H1 (cell line): ENCODE data around the gene DNAL1. TPM values are rescaled to one million over a fixed set of nuclear protein-coding genes. Genes with fewer than 3 reads are reported as not detected.

Experiments used
- CTCF ChIA-PET: fragments of 300-600 bp; sonication (Branson Sonifier 250); formaldehyde crosslinking; loops from one replicate; lab custom pipeline; 2021; ENCODE audit not compliant: partially characterized antibody; lab: Charles Lee
- POLR2A ChIA-PET: fragments of 300-600 bp; sonication (Branson Sonifier 250); formaldehyde crosslinking; loops from one replicate; lab custom pipeline; 2021; ENCODE audit warnings: inconsistent platforms; ENCODE audit not compliant: partially characterized antibody; lab: Charles Lee
- DNase-seq, 2 experiments: peaks; one replicate each; pipeline versions ENCODE4 v3.0.0 to v3.0.0-alpha.2; 2010 to 2022; ENCODE audit warnings: low spot score in 2 of 2, low read depth in 1 of 2, mixed read lengths in 1 of 2
- FAIRE-seq: peaks from 2 replicates; lab custom pipeline; 2011; peaks lifted over from hg19 to GRCh38; lab: Jason Lieb, UNC
- H2AFZ ChIP-seq: 2 replicates; pipeline ENCODE4 v1.8.1; 2012; ENCODE audit warnings: low read length, inconsistent platforms
- H2AK5ac ChIP-seq: 2 replicates; pipeline ENCODE4 v1.6.1; 2013; ENCODE audit warnings: low read depth, low read length
- H2BK120ac ChIP-seq: replicated peaks from 2 replicates; pipeline ENCODE3; 2013; ENCODE audit warnings: low read depth, low read length, inconsistent platforms
- H2BK12ac ChIP-seq: 2 replicates; pipeline ENCODE4 v1.6.1; 2013; ENCODE audit warnings: low read depth, low read length
- H2BK15ac ChIP-seq: 2 replicates; pipeline ENCODE4 v1.6.1; 2013; ENCODE audit warnings: low read length
- H2BK20ac ChIP-seq: 2 replicates; pipeline ENCODE4 v1.6.1; 2013; ENCODE audit warnings: low read length
- H2BK5ac ChIP-seq: 2 replicates; pipeline ENCODE4 v1.6.1; 2013; ENCODE audit warnings: low read depth, low read length
- H3K14ac ChIP-seq: 2 replicates; pipeline ENCODE4 v1.6.1; 2013; ENCODE audit warnings: inconsistent platforms; ENCODE audit not compliant: insufficient read length
- H3K18ac ChIP-seq: 2 replicates; pipeline ENCODE4 v1.6.1; 2013; ENCODE audit warnings: low read length; ENCODE audit errors: extremely low read depth
- H3K23ac ChIP-seq: 2 replicates; pipeline ENCODE4 v1.6.1; 2013; ENCODE audit warnings: inconsistent platforms; ENCODE audit not compliant: insufficient read length
- H3K23me2 ChIP-seq: 2 replicates; pipeline ENCODE4 v1.6.1; 2013; ENCODE audit warnings: low read depth, low read length
- H3K27ac ChIP-seq: 2 replicates; pipeline ENCODE4 v1.6.1; 2011; ENCODE audit warnings: low read depth, low read length, inconsistent platforms
- H3K27me3 ChIP-seq, 4 experiments: replicated peaks in 1 of 4; 1 replicate in 1 of 4; 2 replicates in 3 of 4; pipeline versions ENCODE4 v1.6.1 to v1.8.1; 2011 to 2013; ENCODE audit warnings: low read length in 3 of 4, mild to moderate bottlenecking in 3 of 4, inconsistent platforms in 2 of 4, mixed read lengths in 2 of 4, moderate library complexity in 1 of 4; ENCODE audit not compliant: control insufficient read depth in 3 of 4, insufficient read depth in 3 of 4; ENCODE audit errors: extremely low read depth in 1 of 4
- H3K36me3 ChIP-seq, 4 experiments: 2 replicates each; pipeline versions ENCODE4 v1.6.1 to v1.8.1; 2011 to 2013; ENCODE audit warnings: mild to moderate bottlenecking in 4 of 4, low read length in 3 of 4, moderate library complexity in 2 of 4, control low read depth in 1 of 4, inconsistent platforms in 1 of 4; ENCODE audit not compliant: insufficient read depth in 4 of 4, control insufficient read depth in 2 of 4
- H3K4ac ChIP-seq: replicated peaks from 2 replicates; pipeline ENCODE3; 2013; ENCODE audit warnings: low read length, low read depth, mixed read lengths, inconsistent platforms; ENCODE audit not compliant: insufficient read length
- H3K4me1 ChIP-seq, 4 experiments: replicated peaks in 1 of 4; 1 replicate in 1 of 4; 2 replicates in 3 of 4; pipeline versions ENCODE4 v1.6.1 to v1.8.1; 2011 to 2013; ENCODE audit warnings: low read length in 3 of 4, inconsistent platforms in 2 of 4, mixed read lengths in 1 of 4; ENCODE audit not compliant: insufficient read depth in 4 of 4, control insufficient read depth in 3 of 4
- H3K4me2 ChIP-seq, 2 experiments: 2 replicates each; pipeline versions ENCODE4 v1.6.1 to v1.8.1; 2011 to 2013; ENCODE audit warnings: low read depth in 2 of 2, low read length in 2 of 2, control low read depth in 1 of 2, inconsistent platforms in 1 of 2, mild to moderate bottlenecking in 1 of 2; ENCODE audit not compliant: insufficient read depth in 1 of 2
- H3K4me3 ChIP-seq, 4 experiments: fragments of 200-600, 300-600 bp in 1 of 4; sonication (generic), shearing (Covaris generic), sonication (Bioruptor Twin) in 1 of 4; 2 replicates each; pipeline versions ENCODE4 v1.5.1 to v1.8.1; 2011 to 2016; ENCODE audit warnings: low read length in 4 of 4, low read depth in 3 of 4, control low read depth in 2 of 4, inconsistent platforms in 2 of 4, mild to moderate bottlenecking in 2 of 4, mixed read lengths in 1 of 4, moderate library complexity in 1 of 4; ENCODE audit not compliant: insufficient read depth in 2 of 4; ENCODE audit errors: extremely low read depth in 1 of 4
- H3K56ac ChIP-seq: replicated peaks from 2 replicates; pipeline ENCODE3; 2013; ENCODE audit warnings: low read depth, mild to moderate bottlenecking, mixed read lengths, low read length, inconsistent platforms; ENCODE audit not compliant: insufficient read length
- H3K79me1 ChIP-seq: 2 replicates; pipeline ENCODE4 v1.6.1; 2013; ENCODE audit warnings: low read depth, low read length, control low read depth
- H3K79me2 ChIP-seq, 2 experiments: 2 replicates each; pipeline versions ENCODE4 v1.6.1 to v1.8.1; 2012 to 2013; ENCODE audit warnings: low read length in 2 of 2, mild to moderate bottlenecking in 2 of 2, inconsistent platforms in 1 of 2; ENCODE audit not compliant: insufficient read depth in 2 of 2, control insufficient read depth in 1 of 2
- H3K9ac ChIP-seq, 4 experiments: replicated peaks in 1 of 4; 1 replicate in 1 of 4; 2 replicates in 3 of 4; pipeline versions ENCODE4 v1.6.1 to v1.8.1; 2011 to 2013; ENCODE audit warnings: low read depth in 3 of 4, low read length in 3 of 4, control low read depth in 2 of 4, mild to moderate bottlenecking in 2 of 4, moderate library complexity in 2 of 4, inconsistent platforms in 1 of 4; ENCODE audit errors: extremely low read depth in 1 of 4
- H3K9me3 ChIP-seq, 2 experiments: 2 replicates each; pipeline versions ENCODE4 v1.6.1 to v1.8.1; 2012 to 2013; ENCODE audit warnings: mild to moderate bottlenecking in 2 of 2, moderate library complexity in 2 of 2, control low read depth in 1 of 2, inconsistent platforms in 1 of 2, low read depth in 1 of 2, low read length in 1 of 2, mixed read lengths in 1 of 2; ENCODE audit not compliant: insufficient read depth in 2 of 2
- H4K20me1 ChIP-seq, 2 experiments: replicated peaks in 1 of 2; 2 replicates each; pipeline versions ENCODE3 to v1.8.1; 2011 to 2013; ENCODE audit warnings: inconsistent platforms in 2 of 2, low read length in 2 of 2, mild to moderate bottlenecking in 1 of 2; ENCODE audit not compliant: insufficient read depth in 2 of 2, control insufficient read depth in 1 of 2
- H4K5ac ChIP-seq: 2 replicates; pipeline ENCODE4 v1.6.1; 2013; ENCODE audit warnings: low read length, low read depth, mixed read lengths, inconsistent platforms; ENCODE audit not compliant: insufficient read length
- H4K8ac ChIP-seq: 2 replicates; pipeline ENCODE4 v1.8.0; 2013; ENCODE audit warnings: mild to moderate bottlenecking, moderate library complexity, low read length, inconsistent platforms; ENCODE audit not compliant: insufficient read depth; ENCODE audit errors: extremely low read depth
- H4K91ac ChIP-seq: replicated peaks from 2 replicates; pipeline ENCODE3; 2013; ENCODE audit warnings: low read length, mixed read lengths, inconsistent platforms; ENCODE audit not compliant: insufficient read length
- EGR1 ChIP-seq: IDR thresholded peaks from 2 replicates; pipeline ENCODE4 v1.6.1; 2011; ENCODE audit warnings: low read depth, low read length, borderline replicate concordance
- EP300 ChIP-seq, 2 experiments: IDR thresholded peaks; 1 replicate in 1 of 2; 2 replicates in 1 of 2; pipeline ENCODE4 v1.6.1; 2011 to 2012; ENCODE audit warnings: low read depth in 2 of 2, low read length in 2 of 2, mild to moderate bottlenecking in 2 of 2, borderline replicate concordance in 1 of 2, inconsistent platforms in 1 of 2, moderate library complexity in 1 of 2
- GABPA ChIP-seq: IDR thresholded peaks from 2 replicates; pipeline ENCODE4 v1.6.1; 2011; ENCODE audit warnings: mild to moderate bottlenecking, low read length, moderate library complexity, borderline replicate concordance; ENCODE audit not compliant: insufficient read depth
- GTF2F1 ChIP-seq: IDR thresholded peaks from 2 replicates; pipeline ENCODE4 v1.6.1; 2012; ENCODE audit warnings: low read depth, low read length, improper control_type of control experiment, borderline replicate concordance
- KDM1A ChIP-seq: fragments of 200-600, 300-600 bp; sonication (generic); IDR thresholded peaks from 2 replicates; pipeline ENCODE4 v1.7.1; 2016; ENCODE audit warnings: mild to moderate bottlenecking, low read length, borderline replicate concordance
- NRF1 ChIP-seq: IDR thresholded peaks from 2 replicates; pipeline ENCODE4 v1.6.1; 2011; ENCODE audit warnings: mild to moderate bottlenecking, low read depth, low read length, improper control_type of control experiment
- POLR2A ChIP-seq, 2 experiments: IDR thresholded peaks; 1 replicate in 1 of 2; 2 replicates in 1 of 2; pipeline ENCODE4 v1.6.1; 2011; ENCODE audit warnings: low read depth in 2 of 2, low read length in 2 of 2, mild to moderate bottlenecking in 2 of 2; ENCODE audit errors: control extremely low read depth in 1 of 2
- SP1 ChIP-seq: IDR thresholded peaks from 2 replicates; pipeline ENCODE4 v1.6.1; 2011; ENCODE audit warnings: low read depth, low read length
- SP2 ChIP-seq: IDR thresholded peaks from 2 replicates; pipeline ENCODE4 v1.6.1; 2012; ENCODE audit warnings: mild to moderate bottlenecking, low read length, inconsistent platforms
- TAF1 ChIP-seq: IDR thresholded peaks from 2 replicates; pipeline ENCODE4 v1.6.1; 2011; ENCODE audit warnings: mild to moderate bottlenecking, low read depth, low read length
- TEAD4 ChIP-seq: IDR thresholded peaks from 2 replicates; pipeline ENCODE4 v1.6.1; 2012; ENCODE audit warnings: low read depth, low read length, inconsistent platforms, mixed read lengths
- USF2 ChIP-seq: IDR thresholded peaks from 2 replicates; pipeline ENCODE4 v1.6.1; 2011; ENCODE audit warnings: low read length, improper control_type of control experiment
- YY1 ChIP-seq: IDR thresholded peaks from 2 replicates; pipeline ENCODE4 v1.6.1; 2011; ENCODE audit warnings: low read depth, mild to moderate bottlenecking, low read length
- WGBS, 2 experiments: shearing (Covaris generic) in 1 of 2; methylation state at CpG; one replicate each; pipeline versions ENCODE4 v1.1.6 to v1.1.7; 2013 to 2015; ENCODE audit warnings: low lambda C conversion rate in 2 of 2, mixed read lengths in 2 of 2, inconsistent platforms in 1 of 2, low coverage in 1 of 2, missing lambda C conversion rate in 1 of 2; ENCODE audit not compliant: insufficient replicate concordance in 2 of 2, insufficient coverage in 1 of 2, insufficient read length in 1 of 2; ENCODE audit errors: extremely low coverage in 1 of 2, missing lambda C conversion rate in 1 of 2; 5-methylcytosine and 5-hydroxymethylcytosine counted together
- polyA plus RNA-seq, 7 experiments: library from polyadenylated mRNA; depleted of rRNA in 3 of 7; stranded (reverse) in 5 of 7; unstranded in 2 of 7; fragments of >200 nt in 5 of 7; fragments of 200-250 nt in 2 of 7; gene quantifications; 1 replicate in 5 of 7; 2 replicates in 1 of 7; 4 replicates in 1 of 7; pipeline versions ENCODE4 v1.2.1 to v1.2.3, GENCODE V29; 2011 to 2013; ENCODE audit warnings: missing spikeins in 2 of 7, mixed read lengths in 2 of 7
- total RNA-seq: library from RNA; stranded (reverse); fragmentation: NEBNext Ultra II Directional; extraction: Animal tissue kit (Norgen Biotek cat#: 25700); gene quantifications from 2 replicates; pipeline ENCODE4 v1.2.1, GENCODE V29; 2021
- TF ChIP-seq, protein P1 (sequence below): IDR thresholded peaks from 2 replicates; pipeline ENCODE4 v1.6.1; 2011; ENCODE audit warnings: low read depth, mild to moderate bottlenecking, low read length; ENCODE audit not compliant: insufficient read depth

The DNAL1 gene
- total and polyA plus RNA-seq, 2 of the 8 experiments (the other 6 are each of a cell fraction or from before 2014, with no cell fraction given) = 2.8 to 16.8 TPM

DNA sequence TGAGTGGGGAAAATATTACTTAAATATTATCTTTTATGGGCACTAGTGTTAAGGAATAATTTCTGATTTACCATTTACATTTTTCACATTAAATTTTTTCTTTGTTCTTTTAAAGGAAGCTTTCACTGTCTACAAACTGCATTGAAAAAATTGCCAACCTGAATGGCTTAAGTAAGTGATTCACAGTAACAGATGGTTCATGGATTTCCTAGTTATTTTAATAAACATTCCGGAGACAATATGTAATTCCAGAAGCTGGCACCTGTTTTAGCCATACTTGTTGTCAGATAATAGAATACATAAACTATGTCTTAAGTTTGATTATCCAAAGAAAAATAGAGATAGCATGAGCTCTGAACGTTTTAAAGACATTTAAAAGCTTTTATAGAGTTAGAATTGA lies 17.1 kb downstream of the DNAL1 start:
- POLR2A ChIA-PET = interaction anchor here (0.8 kb wide), 1 partner anchor 12 kb away, joined by 3 read pairs; no protein-coding TSS in a partner anchor
- no peak overlapping the region for H2AFZ ChIP-seq
- CTCF ChIA-PET = interaction anchor here (0.9 to 1.5 kb wide), 7 partner anchors 8 to 67 kb away, joined by 3 to 6 read pairs (median 3); no protein-coding TSS in a partner anchor
- H3K79me2 ChIP-seq = no peaks in the 10 kb centered on the region
- no peaks in the 10 kb centered on the region for H3K4me1 ChIP-seq
- WGBS, 2 experiments = 90% methylated on average over 2 of the region's 2 CpGs; no CpG with 5 or more reads in 1 of the 2 experiments
- H3K27ac ChIP-seq = no peak overlapping the region
- no peak overlapping the region for H4K5ac ChIP-seq
- FAIRE-seq (no peak), DNase-seq (no peak)
- H3K23ac ChIP-seq = no peak overlapping the region
- H3K4me2 ChIP-seq = no peak overlapping the region
- no peak overlapping the region for H3K18ac ChIP-seq
- H2BK12ac ChIP-seq = no peak overlapping the region
- H3K4ac ChIP-seq = no peak overlapping the region
- no peak overlapping the region for H3K4me3 ChIP-seq
- H3K79me1 ChIP-seq = no peaks in the 10 kb centered on the region
- H4K20me1 ChIP-seq = no peaks in the 10 kb centered on the region
- H2AK5ac ChIP-seq = no peak overlapping the region
- no peak overlapping the region for H3K14ac ChIP-seq
- no peak overlapping the region for H4K91ac ChIP-seq
- H3K23me2 ChIP-seq = no peaks in the 10 kb centered on the region
- H3K36me3 ChIP-seq = no peaks in the 10 kb centered on the region; a peak in 1 of 8 replicates
- no peak overlapping the region for H4K8ac ChIP-seq
- H3K9me3 ChIP-seq = no peaks in the 10 kb centered on the region
- no peak overlapping the region for H2BK5ac ChIP-seq
- H2BK120ac ChIP-seq = no peak overlapping the region
- no peak overlapping the region for H2BK15ac ChIP-seq
- no peak overlapping the region for H3K56ac ChIP-seq
- H2BK20ac ChIP-seq = no peak overlapping the region
- no peak overlapping the region for H3K9ac ChIP-seq
- no peaks in the 10 kb centered on the region for H3K27me3 ChIP-seq
- TF ChIP-seq GTF2F1 (no peak), EGR1 (no peak), GABPA (no peak), POLR2A (IDR thresholded peaks at IDR 0.05; ENCODE audit: control extremely low read depth in 1 of 2, low read depth in 2 of 2, low read length in 2 of 2) (no peak), SP1 (no peak), SP2 (no peak), USF2 (no peak), KDM1A (no peak), NRF1 (no peak), TEAD4 (no peak), YY1 (no peak), TAF1 (no peak), EP300 (IDR thresholded peaks at IDR 0.05; ENCODE audit: borderline replicate concordance in 1 of 2, low read depth in 2 of 2, low read length in 2 of 2) (no peak)
- TF ChIP-seq, protein P1, sequence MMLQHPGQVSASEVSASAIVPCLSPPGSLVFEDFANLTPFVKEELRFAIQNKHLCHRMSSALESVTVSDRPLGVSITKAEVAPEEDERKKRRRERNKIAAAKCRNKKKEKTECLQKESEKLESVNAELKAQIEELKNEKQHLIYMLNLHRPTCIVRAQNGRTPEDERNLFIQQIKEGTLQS = no peak
